OCI-LY7 (cell line): ENCODE data around the gene FBXW7.

ENCODE experiments used
- CTCF ChIP-seq: fragments of 200-600 bp; sonication (generic); conservative IDR thresholded peaks from 2 replicates; pipeline ENCODE4 v1.5.1; 2014; ENCODE audit warnings: mild to moderate bottlenecking, antibody characterized with exemption, low read length, moderate library complexity, mixed read lengths
- EZH2phosphoT487 ChIP-seq: fragments of 200-600 bp; sonication (generic); IDR thresholded peaks from 2 replicates; pipeline ENCODE4 v1.6.1; 2018; ENCODE audit warnings: low read depth, borderline replicate concordance, mild to moderate bottlenecking, mixed run types, antibody characterized with exemption, low read length, moderate library complexity, mixed read lengths

GRCh38 chr4:152299553-152299952 lies 236.3 kb downstream of the FBXW7 start:
- no peak for TF ChIP-seq CTCF
- no peak for TF ChIP-seq EZH2phosphoT487
